Measurements from ENCODE around the gene PILRB. TPM values are rescaled to one million over a fixed set of nuclear protein-coding genes. Genes with fewer than 3 reads are reported as not detected.
A peak's percentile ranks its signal among the peaks of the same experiment; 100 is the strongest.

Gene PILRB
- total RNA-seq, 1 experiment from 2014 or later = 56.2 TPM

- Mint-ChIP-seq H3K9me3 (ENCODE audit: unreplicated experiment) (no peaks in the 10 kb centered on the region), H3K27me3 (ENCODE audit: insufficient read depth, unreplicated experiment) (peaks cover 22% of the 10 kb centered on the region), H3K36me3 (ENCODE audit: insufficient read depth, unreplicated experiment) (peaks cover 6% of the 10 kb centered on the region), H3K4me3 (ENCODE audit: unreplicated experiment) (no peak overlapping the region), H3K4me1 (ENCODE audit: insufficient read depth, unreplicated experiment) (no peaks in the 10 kb centered on the region), H3K27ac (ENCODE audit: low read depth, unreplicated experiment) (no peak overlapping the region)
- ChIA-PET POLR2A (interaction anchor here (0.9 to 1.2 kb wide), 2 partner anchors 10 to 32 kb away, joined by 4 to 5 read pairs; no protein-coding TSS in a partner anchor), CTCF (interaction anchor here (0.5 to 0.6 kb wide), 2 partner anchors 16 to 38 kb away, joined by 6 to 8 read pairs; no protein-coding TSS in a partner anchor)
- DNase-seq (ENCODE audit: unreplicated experiment) = no peak
- BruUV-seq (replicated peaks) = no TSS peak
- intact Hi-C loops (cut with micrococcal nuclease) = no loop called here
- TF ChIP-seq, protein P1, sequence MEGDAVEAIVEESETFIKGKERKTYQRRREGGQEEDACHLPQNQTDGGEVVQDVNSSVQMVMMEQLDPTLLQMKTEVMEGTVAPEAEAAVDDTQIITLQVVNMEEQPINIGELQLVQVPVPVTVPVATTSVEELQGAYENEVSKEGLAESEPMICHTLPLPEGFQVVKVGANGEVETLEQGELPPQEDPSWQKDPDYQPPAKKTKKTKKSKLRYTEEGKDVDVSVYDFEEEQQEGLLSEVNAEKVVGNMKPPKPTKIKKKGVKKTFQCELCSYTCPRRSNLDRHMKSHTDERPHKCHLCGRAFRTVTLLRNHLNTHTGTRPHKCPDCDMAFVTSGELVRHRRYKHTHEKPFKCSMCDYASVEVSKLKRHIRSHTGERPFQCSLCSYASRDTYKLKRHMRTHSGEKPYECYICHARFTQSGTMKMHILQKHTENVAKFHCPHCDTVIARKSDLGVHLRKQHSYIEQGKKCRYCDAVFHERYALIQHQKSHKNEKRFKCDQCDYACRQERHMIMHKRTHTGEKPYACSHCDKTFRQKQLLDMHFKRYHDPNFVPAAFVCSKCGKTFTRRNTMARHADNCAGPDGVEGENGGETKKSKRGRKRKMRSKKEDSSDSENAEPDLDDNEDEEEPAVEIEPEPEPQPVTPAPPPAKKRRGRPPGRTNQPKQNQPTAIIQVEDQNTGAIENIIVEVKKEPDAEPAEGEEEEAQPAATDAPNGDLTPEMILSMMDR (IDR thresholded peaks at IDR 0.05; ENCODE audit: unreplicated experiment) = no peak
These were observed 42.7 kb downstream of the PILRB start for GRCh38 chr7:100400656-100401055.

- intact Hi-C loops (cut with micrococcal nuclease) = no loop called here
- no TSS peak for BruUV-seq (replicated peaks)
- no peak for DNase-seq (ENCODE audit: unreplicated experiment)
These were observed 43.9 kb downstream of the PILRB start for GRCh38 chr7:100401811-100402210.

DNA sequence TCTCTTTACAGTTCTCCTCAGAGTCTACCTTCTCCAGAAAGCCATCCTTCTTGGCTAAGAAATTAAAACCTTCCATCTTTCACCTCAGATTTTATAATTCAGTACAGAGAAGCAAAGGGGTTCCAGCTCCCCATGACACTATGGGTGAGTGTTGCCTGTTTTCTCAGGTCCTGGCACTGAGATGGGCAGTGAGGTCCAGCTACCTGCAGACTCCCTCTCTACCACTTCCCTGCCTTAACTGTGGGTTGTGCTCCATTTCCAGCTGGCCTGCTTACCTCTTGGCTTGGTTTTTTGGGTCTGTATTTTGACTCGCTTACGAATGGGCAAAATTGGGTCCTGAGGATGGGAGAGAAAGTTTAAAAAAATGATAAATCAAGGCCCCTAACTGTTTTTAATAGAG lies 44.3 kb downstream of the PILRB start:
- H3K27me3 Mint-ChIP-seq (ENCODE audit: insufficient read depth, unreplicated experiment) = peaks cover 22% of the 10 kb centered on the region
- TF ChIP-seq, protein P1 (IDR thresholded peaks at IDR 0.05; ENCODE audit: unreplicated experiment) = no peak
- H3K4me1 Mint-ChIP-seq (ENCODE audit: insufficient read depth, unreplicated experiment) = no peaks in the 10 kb centered on the region
- peaks cover 6% of the 10 kb centered on the region for H3K36me3 Mint-ChIP-seq (ENCODE audit: insufficient read depth, unreplicated experiment)
- ChIA-PET POLR2A (interaction anchor here (1.3 to 1.4 kb wide), 2 partner anchors 18 to 184 kb away, joined by 3 to 5 read pairs; partner anchors contain the start of genes FBXO24 and LRCH4), CTCF (interaction anchor here (0.6 kb wide), 2 partner anchors 19 to 349 kb away, joined by 3 to 4 read pairs; no protein-coding TSS in a partner anchor)
- DNase-seq (ENCODE audit: unreplicated experiment) = no peak
- no TSS peak for BruUV-seq (replicated peaks)
- H3K4me3 Mint-ChIP-seq (ENCODE audit: unreplicated experiment) = no peak overlapping the region
- intact Hi-C loops (cut with micrococcal nuclease) = no loop called here
- no peaks in the 10 kb centered on the region for H3K9me3 Mint-ChIP-seq (ENCODE audit: unreplicated experiment)
- no peak overlapping the region for H3K27ac Mint-ChIP-seq (ENCODE audit: low read depth, unreplicated experiment)

More at GRCh38 chr7:100401811-100402210, 43.9 kb downstream of the PILRB start:
- no peak overlapping the region for H3K27ac Mint-ChIP-seq (ENCODE audit: low read depth, unreplicated experiment)
- ChIA-PET CTCF (no interaction called here), POLR2A (interaction anchor here (1.3 to 1.4 kb wide), 2 partner anchors 17 to 185 kb away, joined by 3 to 5 read pairs; partner anchors contain the start of genes FBXO24 and LRCH4)
- H3K4me1 Mint-ChIP-seq (ENCODE audit: insufficient read depth, unreplicated experiment) = no peaks in the 10 kb centered on the region
- no peaks in the 10 kb centered on the region for H3K9me3 Mint-ChIP-seq (ENCODE audit: unreplicated experiment)
- H3K27me3 Mint-ChIP-seq (ENCODE audit: insufficient read depth, unreplicated experiment) = peaks cover 22% of the 10 kb centered on the region
- TF ChIP-seq, protein P1 (IDR thresholded peaks at IDR 0.05; ENCODE audit: unreplicated experiment) = no peak
- peaks cover 6% of the 10 kb centered on the region for H3K36me3 Mint-ChIP-seq (ENCODE audit: insufficient read depth, unreplicated experiment)
- no peak overlapping the region for H3K4me3 Mint-ChIP-seq (ENCODE audit: unreplicated experiment)

GRCh38 chr7:100406767-100407166 lies 48.9 kb downstream of the PILRB start:
- no TSS peak for BruUV-seq (replicated peaks)
- H3K4me1 Mint-ChIP-seq (ENCODE audit: insufficient read depth, unreplicated experiment) = no peaks in the 10 kb centered on the region
- H3K36me3 Mint-ChIP-seq (ENCODE audit: insufficient read depth, unreplicated experiment) = peaks cover 6% of the 10 kb centered on the region
- H3K9me3 Mint-ChIP-seq (ENCODE audit: unreplicated experiment) = no peaks in the 10 kb centered on the region
- H3K27ac Mint-ChIP-seq (ENCODE audit: low read depth, unreplicated experiment) = no peak overlapping the region
- TF ChIP-seq, protein P1 (IDR thresholded peaks at IDR 0.05; ENCODE audit: unreplicated experiment) = no peak
- peaks cover 9% of the 10 kb centered on the region for H3K27me3 Mint-ChIP-seq (ENCODE audit: insufficient read depth, unreplicated experiment)
- CTCF ChIA-PET = interaction anchor here (0.6 to 3.0 kb wide), 9 partner anchors 8 to 468 kb away, joined by 3 to 16 read pairs (median 3); no protein-coding TSS in a partner anchor
- POLR2A ChIA-PET = interaction anchor here (0.6 to 1.9 kb wide), 7 partner anchors 9 to 463 kb away, joined by 3 to 6 read pairs (median 5); partner anchors contain the start of gene ZCWPW1
- intact Hi-C loops (cut with micrococcal nuclease) = loop anchor here (1.0 kb wide), 1 partner anchor 274 kb away; no protein-coding TSS in a partner anchor
- DNase-seq (ENCODE audit: unreplicated experiment) = peak; percentile 27
- H3K4me3 Mint-ChIP-seq (ENCODE audit: unreplicated experiment) = no peak overlapping the region
